Nucleus accumbens (tissue), 56 donors: ENCODE results near the gene GRIN2C.
A peak's percentile ranks its signal among the peaks of the same experiment; 100 is the strongest.

Source experiments
- DNase-seq, 56 donors: peaks; one replicate each; lab custom pipeline; 2025; lab: John Stamatoyannopoulos, UW

The GRIN2C gene

GRCh38 chr17:74865504-74866197 is 6.0 kb upstream of the GRIN2C start:
- no peak for DNase-seq

GRCh38 chr17:74864866-74865395 is 5.2 kb upstream of the GRIN2C start:
- DNase-seq, result peak in 50 of 56 donors; percentile 13 to 86 (median 64)

GRCh38 chr17:74864297-74864865 is 4.7 kb upstream of the GRIN2C start:
- no peak for DNase-seq

GRCh38 chr17:74863420-74864296 is 4.0 kb upstream of the GRIN2C start:
- no peak for DNase-seq

GRCh38 chr17:74862919-74863318 is 3.2 kb upstream of the GRIN2C start:
- DNase-seq, result no peak

GRCh38 chr17:74862108-74862901 is 2.6 kb upstream of the GRIN2C start:
- peak in 46 of 56 donors; percentile 6 to 84 (median 46) for DNase-seq

DNA sequence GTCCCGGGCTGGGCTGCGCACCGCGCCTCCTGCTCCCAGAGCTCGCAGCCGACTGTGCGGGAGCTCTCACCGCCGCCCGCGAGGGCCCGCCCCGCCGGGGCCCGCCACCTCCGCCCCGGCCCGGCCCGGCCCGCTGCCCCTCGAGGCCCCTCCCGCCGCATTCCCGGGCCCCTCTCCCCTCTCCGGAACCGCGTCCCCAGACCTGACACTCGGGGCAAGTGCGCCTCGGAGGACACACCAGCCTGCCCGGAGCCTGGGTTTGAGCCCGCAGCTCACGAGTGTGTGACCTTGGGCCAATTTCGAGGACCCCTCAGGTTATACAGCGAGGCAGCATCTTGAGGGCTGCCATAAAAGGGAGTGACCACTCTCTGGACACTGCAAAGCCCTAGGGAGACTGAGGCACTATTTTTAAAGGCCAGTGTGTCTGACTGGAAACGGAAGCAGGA is 2.0 kb upstream of the GRIN2C start:
- no peak for DNase-seq

DNA sequence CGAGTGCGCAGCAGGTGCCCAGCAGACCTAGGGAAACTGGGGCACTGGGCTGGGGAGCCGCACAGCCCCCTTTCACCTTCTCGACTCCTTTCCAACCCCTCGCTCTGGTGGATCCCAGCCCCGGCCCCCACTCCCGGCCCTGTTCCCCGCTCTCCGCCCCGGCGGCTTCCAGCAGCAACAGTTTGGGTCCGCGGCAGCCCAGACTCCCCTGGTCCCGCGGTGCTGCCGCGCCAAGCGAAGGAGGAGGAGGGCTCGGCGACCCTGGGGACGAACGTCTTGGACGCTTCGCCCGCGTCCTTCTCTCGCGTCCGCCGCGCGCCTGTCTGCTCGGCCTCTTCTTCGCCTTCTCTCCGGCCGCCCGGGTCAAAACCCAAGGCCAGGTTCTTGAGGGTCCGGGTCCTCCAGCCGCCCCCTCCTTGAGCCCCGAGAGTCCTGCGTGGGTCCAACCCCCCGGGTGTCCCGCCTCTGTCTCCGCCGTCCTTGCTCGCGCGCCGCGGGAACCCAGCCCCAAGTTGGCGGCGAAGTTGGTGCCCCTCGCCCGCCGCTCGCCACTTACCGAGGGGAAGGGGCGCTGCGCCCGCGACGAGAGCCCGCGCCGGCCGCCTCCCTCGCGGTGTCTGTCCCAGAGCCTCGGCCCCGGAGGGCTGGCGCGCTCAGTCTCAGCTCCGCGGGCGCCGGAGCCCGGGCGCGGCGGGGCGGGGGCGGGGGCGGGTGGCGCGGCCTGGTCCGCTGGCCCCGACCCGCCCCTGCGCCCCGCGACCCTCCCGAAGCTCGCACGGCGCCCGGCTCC is 1.4 kb upstream of the GRIN2C start:
- DNase-seq, result no peak

- DNase-seq, result peak in 3 of 56 donors; percentile 19 to 32 (median 20)
Measured at GRCh38 chr17:74860229-74860871, 665 bp upstream of the GRIN2C start.

- DNase-seq, result no peak
Measured at GRCh38 chr17:74858672-74859458, 820 bp downstream of the GRIN2C start.

DNA sequence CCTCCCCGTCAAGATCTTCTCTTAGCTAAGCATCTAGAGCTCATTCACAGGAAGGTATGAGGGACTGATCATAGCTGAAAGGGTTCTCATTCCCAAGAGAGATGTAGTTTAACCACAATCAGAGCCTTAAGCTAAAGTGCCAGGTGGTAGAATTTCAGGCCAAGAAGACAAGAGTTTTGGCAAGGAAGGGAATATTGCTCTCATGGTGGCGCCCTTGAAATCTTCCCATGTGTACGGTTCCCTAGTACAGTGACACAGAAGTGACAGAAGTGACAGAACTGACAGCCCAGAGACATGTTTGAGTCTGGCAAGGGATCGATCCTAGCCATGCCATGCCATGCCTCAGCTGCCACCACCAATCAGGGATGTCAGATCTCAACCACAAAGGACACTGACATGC is 2.5 kb downstream of the GRIN2C start:
- no peak for DNase-seq

DNA sequence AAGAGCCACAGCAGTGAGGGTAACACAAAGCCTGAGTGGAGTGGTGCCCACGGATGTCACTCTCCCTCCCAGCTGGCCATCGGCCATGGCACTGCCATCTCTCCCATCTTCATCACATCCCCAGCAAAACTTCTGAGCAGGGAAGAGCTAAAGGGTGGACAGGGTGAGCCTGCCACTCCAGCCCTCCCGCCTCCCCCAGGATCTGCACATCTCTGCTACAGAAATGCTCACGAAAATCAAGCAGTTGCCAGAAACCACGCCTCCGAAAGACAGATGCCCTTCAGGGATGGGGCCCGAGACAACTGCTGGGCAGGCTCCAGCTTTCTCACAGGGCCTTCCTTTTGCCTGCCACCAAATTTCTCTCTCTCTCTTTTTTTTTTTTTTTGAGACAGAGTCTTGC is 3.6 kb downstream of the GRIN2C start:
- DNase-seq, result no peak

GRCh38 chr17:74855323-74855722 is 4.4 kb downstream of the GRIN2C start:
- no peak for DNase-seq

GRCh38 chr17:74854792-74855191 is 4.9 kb downstream of the GRIN2C start:
- no peak for DNase-seq

GRCh38 chr17:74853669-74854068 is 6.0 kb downstream of the GRIN2C start:
- no peak for DNase-seq

- no peak for DNase-seq
Measured at GRCh38 chr17:74853048-74853397, 6.7 kb downstream of the GRIN2C start.

DNA sequence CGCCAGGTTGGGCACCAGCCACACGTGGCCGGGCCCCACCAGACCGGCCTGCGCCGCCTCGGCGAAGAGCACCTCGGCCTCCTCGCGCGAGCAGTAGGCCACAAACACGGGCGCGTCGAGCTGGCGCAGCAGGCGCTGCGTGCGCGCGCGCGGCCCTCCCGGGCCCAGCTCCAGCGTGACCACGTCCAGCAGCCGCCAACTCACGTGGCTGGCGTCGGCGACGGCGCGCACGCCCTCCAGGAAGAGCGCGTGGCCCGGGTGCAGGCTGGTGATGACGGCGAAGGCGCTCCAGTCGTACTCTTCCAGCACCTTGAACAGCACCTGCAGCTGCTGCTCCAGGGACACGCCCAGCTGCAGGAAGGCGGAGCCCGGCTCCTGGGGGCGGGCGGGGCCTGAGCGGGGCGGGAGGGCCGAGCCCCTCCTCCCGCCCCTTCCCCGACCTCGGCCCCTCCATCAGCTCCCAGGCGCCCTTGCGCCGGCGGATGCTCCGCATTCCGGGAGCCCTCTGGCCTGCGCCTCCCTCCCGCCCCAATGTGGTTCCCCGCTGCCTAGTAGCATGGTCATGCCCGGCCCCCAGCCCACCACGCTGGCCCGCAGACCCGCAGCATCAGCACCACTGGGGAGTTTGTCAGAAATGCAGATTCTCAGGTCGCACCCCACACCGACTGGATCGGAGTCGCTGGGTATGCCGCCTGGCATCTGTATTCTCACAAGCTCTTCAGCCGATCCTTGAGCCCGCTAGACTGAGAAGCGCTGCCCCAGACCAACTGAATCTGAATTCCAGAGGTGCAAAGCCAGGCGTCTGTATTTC is 7.2 kb downstream of the GRIN2C start:
- no peak for DNase-seq
